ENCODE measurements around the gene CCDC30.
"Not testable (repeated sequence)": the region's sequence is repeated elsewhere in the genome, so short reads cannot be mapped to it uniquely, and the experiment has no call there.

The CCDC30 gene

GRCh38 chr1:42529724-42530181, 66.7 kb downstream of the CCDC30 start:
- DNase-seq (no peak), ATAC-seq (peak; percentile 75)

GRCh38 chr1:42531043-42531442, 68.0 kb downstream of the CCDC30 start:
- no peak for ATAC-seq
- no peak for DNase-seq

GRCh38 chr1:42533101-42533863, 70.2 kb downstream of the CCDC30 start:
- DNase-seq (no peak), ATAC-seq (no peak)

GRCh38 chr1:42541104-42541503, 78.0 kb downstream of the CCDC30 start:
- ATAC-seq (no peak), DNase-seq (no peak)

GRCh38 chr1:42551180-42551579, 88.1 kb downstream of the CCDC30 start:
- DNase-seq (no peak), ATAC-seq (no peak)

- ATAC-seq: no peak
- DNase-seq: no peak
Observed at GRCh38 chr1:42551590-42551989, 88.5 kb downstream of the CCDC30 start.

GRCh38 chr1:42552636-42553035, 89.5 kb downstream of the CCDC30 start:
- DNase-seq (no peak), ATAC-seq (no peak)

- ATAC-seq: no peak
Observed at GRCh38 chr1:42557230-42557851, 94.3 kb downstream of the CCDC30 start.

GRCh38 chr1:42567038-42567437, 104.0 kb downstream of the CCDC30 start:
- DNase-seq (no peak), ATAC-seq (no peak)

More at GRCh38 chr1:42557230-42557851, 94.3 kb downstream of the CCDC30 start:
- DNase-seq: no peak

- ATAC-seq: no peak
Observed at GRCh38 chr1:42576935-42577334, 113.8 kb downstream of the CCDC30 start.

GRCh38 chr1:42586016-42586415, 122.9 kb downstream of the CCDC30 start:
- ATAC-seq (no peak), DNase-seq (no peak)

More at GRCh38 chr1:42576935-42577334, 113.8 kb downstream of the CCDC30 start:
- DNase-seq: no peak

GRCh38 chr1:42587753-42588152, 124.7 kb downstream of the CCDC30 start:
- ATAC-seq (no peak), DNase-seq (no peak)

- no peak for DNase-seq
- ATAC-seq: no peak
Observed at GRCh38 chr1:42592811-42593210, 129.7 kb downstream of the CCDC30 start.

GRCh38 chr1:42593486-42594100, 130.5 kb downstream of the CCDC30 start:
- ATAC-seq (no peak), DNase-seq (no peak)

- no peak for ATAC-seq
- no peak for DNase-seq
Observed at GRCh38 chr1:42601472-42601871, 138.4 kb downstream of the CCDC30 start.

- DNase-seq: no peak
- no peak for ATAC-seq
Observed at GRCh38 chr1:42613803-42614131, 150.7 kb downstream of the CCDC30 start.

GRCh38 chr1:42618866-42619265, 155.8 kb downstream of the CCDC30 start:
- no peak for DNase-seq
- no peak for ATAC-seq

- no peak for DNase-seq
- no peak for ATAC-seq
Observed at GRCh38 chr1:42620307-42620706, 157.2 kb downstream of the CCDC30 start.

- DNase-seq, ATAC-seq: not testable (repeated sequence)
Observed at GRCh38 chr1:42621180-42621579, 158.1 kb downstream of the CCDC30 start.

- DNase-seq, ATAC-seq: not testable (repeated sequence)
Observed at GRCh38 chr1:42627205-42627604, 164.1 kb downstream of the CCDC30 start.

GRCh38 chr1:42639116-42639515, 176.0 kb downstream of the CCDC30 start:
- ATAC-seq (no peak), DNase-seq (no peak)

- no peak for ATAC-seq
- DNase-seq: no peak
Observed at GRCh38 chr1:42646056-42646455, 183.0 kb downstream of the CCDC30 start.

- no peak for ATAC-seq
- no peak for DNase-seq
Observed at GRCh38 chr1:42657201-42657600, 194.1 kb downstream of the CCDC30 start.
